H1 (cell line): ENCODE results near the gene ZNF652. TPM values are rescaled to one million over a fixed set of nuclear protein-coding genes. Genes with fewer than 3 reads are reported as not detected.

ENCODE experiments used
- CTCF ChIA-PET: fragments of 300-600 bp; sonication (Branson Sonifier 250); formaldehyde crosslinking; loops from one replicate; lab custom pipeline; 2021; ENCODE audit not compliant: partially characterized antibody; lab: Charles Lee
- POLR2A ChIA-PET: fragments of 300-600 bp; sonication (Branson Sonifier 250); formaldehyde crosslinking; loops from one replicate; lab custom pipeline; 2021; ENCODE audit warnings: inconsistent platforms; ENCODE audit not compliant: partially characterized antibody; lab: Charles Lee
- DNase-seq, 2 experiments: peaks; one replicate each; pipeline versions ENCODE4 v3.0.0 to v3.0.0-alpha.2; 2010 to 2022; ENCODE audit warnings: low spot score in 2 of 2, low read depth in 1 of 2, mixed read lengths in 1 of 2
- FAIRE-seq: peaks from 2 replicates; lab custom pipeline; 2011; peaks lifted over from hg19 to GRCh38; lab: Jason Lieb, UNC
- H2AFZ ChIP-seq: 2 replicates; pipeline ENCODE4 v1.8.1; 2012; ENCODE audit warnings: low read length, inconsistent platforms
- H2AK5ac ChIP-seq: 2 replicates; pipeline ENCODE4 v1.6.1; 2013; ENCODE audit warnings: low read depth, low read length
- H2BK120ac ChIP-seq: replicated peaks from 2 replicates; pipeline ENCODE3; 2013; ENCODE audit warnings: low read depth, low read length, inconsistent platforms
- H2BK12ac ChIP-seq: 2 replicates; pipeline ENCODE4 v1.6.1; 2013; ENCODE audit warnings: low read depth, low read length
- H2BK15ac ChIP-seq: 2 replicates; pipeline ENCODE4 v1.6.1; 2013; ENCODE audit warnings: low read length
- H2BK20ac ChIP-seq: 2 replicates; pipeline ENCODE4 v1.6.1; 2013; ENCODE audit warnings: low read length
- H2BK5ac ChIP-seq: 2 replicates; pipeline ENCODE4 v1.6.1; 2013; ENCODE audit warnings: low read depth, low read length
- H3K14ac ChIP-seq: 2 replicates; pipeline ENCODE4 v1.6.1; 2013; ENCODE audit warnings: inconsistent platforms; ENCODE audit not compliant: insufficient read length
- H3K18ac ChIP-seq: 2 replicates; pipeline ENCODE4 v1.6.1; 2013; ENCODE audit warnings: low read length; ENCODE audit errors: extremely low read depth
- H3K23ac ChIP-seq: 2 replicates; pipeline ENCODE4 v1.6.1; 2013; ENCODE audit warnings: inconsistent platforms; ENCODE audit not compliant: insufficient read length
- H3K23me2 ChIP-seq: 2 replicates; pipeline ENCODE4 v1.6.1; 2013; ENCODE audit warnings: low read depth, low read length
- H3K27ac ChIP-seq: 2 replicates; pipeline ENCODE4 v1.6.1; 2011; ENCODE audit warnings: low read depth, low read length, inconsistent platforms
- H3K27me3 ChIP-seq, 4 experiments: replicated peaks in 1 of 4; 1 replicate in 1 of 4; 2 replicates in 3 of 4; pipeline versions ENCODE4 v1.6.1 to v1.8.1; 2011 to 2013; ENCODE audit warnings: low read length in 3 of 4, mild to moderate bottlenecking in 3 of 4, inconsistent platforms in 2 of 4, mixed read lengths in 2 of 4, moderate library complexity in 1 of 4; ENCODE audit not compliant: control insufficient read depth in 3 of 4, insufficient read depth in 3 of 4; ENCODE audit errors: extremely low read depth in 1 of 4
- H3K36me3 ChIP-seq, 4 experiments: 2 replicates each; pipeline versions ENCODE4 v1.6.1 to v1.8.1; 2011 to 2013; ENCODE audit warnings: mild to moderate bottlenecking in 4 of 4, low read length in 3 of 4, moderate library complexity in 2 of 4, control low read depth in 1 of 4, inconsistent platforms in 1 of 4; ENCODE audit not compliant: insufficient read depth in 4 of 4, control insufficient read depth in 2 of 4
- H3K4ac ChIP-seq: replicated peaks from 2 replicates; pipeline ENCODE3; 2013; ENCODE audit warnings: low read length, low read depth, mixed read lengths, inconsistent platforms; ENCODE audit not compliant: insufficient read length
- H3K4me1 ChIP-seq, 4 experiments: replicated peaks in 1 of 4; 1 replicate in 1 of 4; 2 replicates in 3 of 4; pipeline versions ENCODE4 v1.6.1 to v1.8.1; 2011 to 2013; ENCODE audit warnings: low read length in 3 of 4, inconsistent platforms in 2 of 4, mixed read lengths in 1 of 4; ENCODE audit not compliant: insufficient read depth in 4 of 4, control insufficient read depth in 3 of 4
- H3K4me2 ChIP-seq, 2 experiments: 2 replicates each; pipeline versions ENCODE4 v1.6.1 to v1.8.1; 2011 to 2013; ENCODE audit warnings: low read depth in 2 of 2, low read length in 2 of 2, control low read depth in 1 of 2, inconsistent platforms in 1 of 2, mild to moderate bottlenecking in 1 of 2; ENCODE audit not compliant: insufficient read depth in 1 of 2
- H3K4me3 ChIP-seq, 4 experiments: fragments of 200-600, 300-600 bp in 1 of 4; sonication (generic), shearing (Covaris generic), sonication (Bioruptor Twin) in 1 of 4; 2 replicates each; pipeline versions ENCODE4 v1.5.1 to v1.8.1; 2011 to 2016; ENCODE audit warnings: low read length in 4 of 4, low read depth in 3 of 4, control low read depth in 2 of 4, inconsistent platforms in 2 of 4, mild to moderate bottlenecking in 2 of 4, mixed read lengths in 1 of 4, moderate library complexity in 1 of 4; ENCODE audit not compliant: insufficient read depth in 2 of 4; ENCODE audit errors: extremely low read depth in 1 of 4
- H3K56ac ChIP-seq: replicated peaks from 2 replicates; pipeline ENCODE3; 2013; ENCODE audit warnings: low read depth, mild to moderate bottlenecking, mixed read lengths, low read length, inconsistent platforms; ENCODE audit not compliant: insufficient read length
- H3K79me1 ChIP-seq: 2 replicates; pipeline ENCODE4 v1.6.1; 2013; ENCODE audit warnings: low read depth, low read length, control low read depth
- H3K79me2 ChIP-seq, 2 experiments: 2 replicates each; pipeline versions ENCODE4 v1.6.1 to v1.8.1; 2012 to 2013; ENCODE audit warnings: low read length in 2 of 2, mild to moderate bottlenecking in 2 of 2, inconsistent platforms in 1 of 2; ENCODE audit not compliant: insufficient read depth in 2 of 2, control insufficient read depth in 1 of 2
- H3K9ac ChIP-seq, 4 experiments: replicated peaks in 1 of 4; 1 replicate in 1 of 4; 2 replicates in 3 of 4; pipeline versions ENCODE4 v1.6.1 to v1.8.1; 2011 to 2013; ENCODE audit warnings: low read depth in 3 of 4, low read length in 3 of 4, control low read depth in 2 of 4, mild to moderate bottlenecking in 2 of 4, moderate library complexity in 2 of 4, inconsistent platforms in 1 of 4; ENCODE audit errors: extremely low read depth in 1 of 4
- H3K9me3 ChIP-seq, 2 experiments: 2 replicates each; pipeline versions ENCODE4 v1.6.1 to v1.8.1; 2012 to 2013; ENCODE audit warnings: mild to moderate bottlenecking in 2 of 2, moderate library complexity in 2 of 2, control low read depth in 1 of 2, inconsistent platforms in 1 of 2, low read depth in 1 of 2, low read length in 1 of 2, mixed read lengths in 1 of 2; ENCODE audit not compliant: insufficient read depth in 2 of 2
- H4K20me1 ChIP-seq, 2 experiments: replicated peaks in 1 of 2; 2 replicates each; pipeline versions ENCODE3 to v1.8.1; 2011 to 2013; ENCODE audit warnings: inconsistent platforms in 2 of 2, low read length in 2 of 2, mild to moderate bottlenecking in 1 of 2; ENCODE audit not compliant: insufficient read depth in 2 of 2, control insufficient read depth in 1 of 2
- H4K5ac ChIP-seq: 2 replicates; pipeline ENCODE4 v1.6.1; 2013; ENCODE audit warnings: low read length, low read depth, mixed read lengths, inconsistent platforms; ENCODE audit not compliant: insufficient read length
- H4K8ac ChIP-seq: 2 replicates; pipeline ENCODE4 v1.8.0; 2013; ENCODE audit warnings: mild to moderate bottlenecking, moderate library complexity, low read length, inconsistent platforms; ENCODE audit not compliant: insufficient read depth; ENCODE audit errors: extremely low read depth
- H4K91ac ChIP-seq: replicated peaks from 2 replicates; pipeline ENCODE3; 2013; ENCODE audit warnings: low read length, mixed read lengths, inconsistent platforms; ENCODE audit not compliant: insufficient read length
- CTCF ChIP-seq, 3 experiments: IDR thresholded peaks; 1 replicate in 2 of 3; 2 replicates in 1 of 3; pipeline versions ENCODE4 v1.5.1 to v1.6.1; 2011; ENCODE audit warnings: low read length in 3 of 3, mild to moderate bottlenecking in 3 of 3, inconsistent platforms in 2 of 3, low read depth in 1 of 3, moderate library complexity in 1 of 3; ENCODE audit not compliant: insufficient read depth in 1 of 3; ENCODE audit errors: control extremely low read depth in 1 of 3
- JUN ChIP-seq: IDR thresholded peaks from 2 replicates; pipeline ENCODE4 v1.6.1; 2011; ENCODE audit warnings: low read depth, mild to moderate bottlenecking, improper control_type of control experiment, low read length
- POU5F1 ChIP-seq: IDR thresholded peaks from 2 replicates; pipeline ENCODE4 v1.6.1; 2011; ENCODE audit warnings: low read depth, mild to moderate bottlenecking, low read length, moderate library complexity
- TCF12 ChIP-seq: IDR thresholded peaks from 2 replicates; pipeline ENCODE4 v1.6.1; 2011; ENCODE audit warnings: low read depth, mild to moderate bottlenecking, low read length
- WGBS, 2 experiments: shearing (Covaris generic) in 1 of 2; methylation state at CpG; one replicate each; pipeline versions ENCODE4 v1.1.6 to v1.1.7; 2013 to 2015; ENCODE audit warnings: low lambda C conversion rate in 2 of 2, mixed read lengths in 2 of 2, inconsistent platforms in 1 of 2, low coverage in 1 of 2, missing lambda C conversion rate in 1 of 2; ENCODE audit not compliant: insufficient replicate concordance in 2 of 2, insufficient coverage in 1 of 2, insufficient read length in 1 of 2; ENCODE audit errors: extremely low coverage in 1 of 2, missing lambda C conversion rate in 1 of 2; 5-methylcytosine and 5-hydroxymethylcytosine counted together
- polyA plus RNA-seq, 7 experiments: library from polyadenylated mRNA; depleted of rRNA in 3 of 7; stranded (reverse) in 5 of 7; unstranded in 2 of 7; fragments of >200 nt in 5 of 7; fragments of 200-250 nt in 2 of 7; gene quantifications; 1 replicate in 5 of 7; 2 replicates in 1 of 7; 4 replicates in 1 of 7; pipeline versions ENCODE4 v1.2.1 to v1.2.3, GENCODE V29; 2011 to 2013; ENCODE audit warnings: missing spikeins in 2 of 7, mixed read lengths in 2 of 7
- total RNA-seq: library from RNA; stranded (reverse); fragmentation: NEBNext Ultra II Directional; extraction: Animal tissue kit (Norgen Biotek cat#: 25700); gene quantifications from 2 replicates; pipeline ENCODE4 v1.2.1, GENCODE V29; 2021

ZNF652 gene
- total and polyA plus RNA-seq, 2 of the 8 experiments (the other 6 are each of a cell fraction or from before 2014, with no cell fraction given): 13.5 to 39.6 TPM

- H3K27me3 ChIP-seq: no peaks in the 10 kb centered on the region
- no peak overlapping the region for H2AK5ac ChIP-seq
- no peak overlapping the region for H2AFZ ChIP-seq
- DNase-seq: no peak
- no peaks in the 10 kb centered on the region for H4K20me1 ChIP-seq
- no peak overlapping the region for H3K4ac ChIP-seq
- H2BK20ac ChIP-seq: no peak overlapping the region
- H3K4me2 ChIP-seq: no peak overlapping the region
- H3K4me1 ChIP-seq: no peaks in the 10 kb centered on the region
- ChIA-PET CTCF (interaction anchor here (0.7 to 1.7 kb wide), 2 partner anchors 21 to 237 kb away, joined by 3 to 12 read pairs; no protein-coding TSS in a partner anchor), POLR2A (no interaction called here)
- no peak overlapping the region for H4K5ac ChIP-seq
- H3K56ac ChIP-seq: no peak overlapping the region
- H3K36me3 ChIP-seq: no peaks in the 10 kb centered on the region
- no peak overlapping the region for H3K4me3 ChIP-seq
- no peak overlapping the region for H4K91ac ChIP-seq
- H3K27ac ChIP-seq: no peak overlapping the region
- H4K8ac ChIP-seq: no peak overlapping the region
- H3K23me2 ChIP-seq: no peaks in the 10 kb centered on the region
- no peak overlapping the region for H2BK15ac ChIP-seq
- no peaks in the 10 kb centered on the region for H3K79me2 ChIP-seq
- 87% methylated on average over 5 of the region's 5 CpGs; no CpG with 5 or more reads in 1 of the 2 experiments for WGBS, 2 experiments
- no peaks in the 10 kb centered on the region for H3K79me1 ChIP-seq
- no peak overlapping the region for H3K23ac ChIP-seq
- no peak overlapping the region for H2BK120ac ChIP-seq
- H2BK5ac ChIP-seq: no peak overlapping the region
- H3K18ac ChIP-seq: no peak overlapping the region
- H2BK12ac ChIP-seq: no peak overlapping the region
- H3K9me3 ChIP-seq: no peaks in the 10 kb centered on the region
- no peak overlapping the region for H3K14ac ChIP-seq
- no peak for FAIRE-seq
- no peak overlapping the region for H3K9ac ChIP-seq
- no peak for TF ChIP-seq POU5F1
- no peak for TF ChIP-seq JUN
- TF ChIP-seq CTCF (IDR thresholded peaks at IDR 0.05; ENCODE audit: control extremely low read depth in 1 of 3, insufficient read depth in 1 of 3, low read depth in 1 of 3, low read length in 3 of 3): no peak
- no peak for TF ChIP-seq TCF12
Measured at GRCh38 chr17:49269356-49269755, 92.7 kb downstream of the ZNF652 start.
